HG03159 (cell line): Measurements from ENCODE around the gene FANCG.

ENCODE experiments used
- ATAC-seq: cut with Tn5 transposase; IDR thresholded peaks from one replicate; pipeline ENCODE4 v1.9.1; 2021; ENCODE audit warnings: mild to moderate bottlenecking, moderate library complexity; ENCODE audit not compliant: unreplicated experiment

Gene FANCG

GRCh38 chr9:35104586-35104985 lies 24.8 kb upstream of the FANCG start:
- ATAC-seq = no peak

GRCh38 chr9:35103660-35104191 lies 24.0 kb upstream of the FANCG start:
- ATAC-seq = no peak

- peak; percentile 92 for ATAC-seq
These were observed 23.3 kb upstream of the FANCG start, which contains the start of gene STOML2 for GRCh38 chr9:35102769-35103659. Gene STOML2 (minus strand): TSS chr9:35103131. CDS start chr9:35103094, 37 bp downstream.

GRCh38 chr9:35102465-35102768 lies 22.7 kb upstream of the FANCG start:
- ATAC-seq = peak; percentile 19

- no peak for ATAC-seq
These were observed 17.8 kb upstream of the FANCG start for GRCh38 chr9:35097573-35097972.

GRCh38 chr9:35096035-35096849 lies 16.5 kb upstream of the FANCG start, which contains the start of gene PIGO:
Gene PIGO (minus strand): TSS chr9:35096591. CDS start chr9:35095565, 1,026 bp downstream.
- peak; percentile 80 for ATAC-seq

- ATAC-seq = no peak
These were observed 11.8 kb upstream of the FANCG start for GRCh38 chr9:35091536-35091935.

GRCh38 chr9:35089434-35089833 lies 9.7 kb upstream of the FANCG start:
- no peak for ATAC-seq

GRCh38 chr9:35085078-35085477 lies 5.3 kb upstream of the FANCG start:
- no peak for ATAC-seq

GRCh38 chr9:35079041-35079425 lies 709 bp downstream of the FANCG start:
- ATAC-seq = no peak

- ATAC-seq = no peak
These were observed 1.7 kb downstream of the FANCG start for GRCh38 chr9:35078066-35078465.

GRCh38 chr9:35076848-35077247 lies 2.9 kb downstream of the FANCG start:
- ATAC-seq = no peak

GRCh38 chr9:35075358-35075757 lies 4.4 kb downstream of the FANCG start:
- no peak for ATAC-seq

GRCh38 chr9:35074791-35075190 lies 5.0 kb downstream of the FANCG start:
- ATAC-seq = no peak

- no peak for ATAC-seq
These were observed 5.6 kb downstream of the FANCG start for GRCh38 chr9:35074141-35074540.

- no peak for ATAC-seq
These were observed 6.5 kb downstream of the FANCG start for GRCh38 chr9:35073279-35073612.

- peak; percentile 86 for ATAC-seq
These were observed 7.1 kb downstream of the FANCG start, which contains the start of gene VCP for GRCh38 chr9:35072461-35073278. Gene VCP (minus strand): TSS chr9:35072625. CDS start chr9:35072353, 272 bp downstream.

GRCh38 chr9:35071814-35072460 lies 7.8 kb downstream of the FANCG start:
- peak; percentile 52 for ATAC-seq

- ATAC-seq = no peak
These were observed 8.6 kb downstream of the FANCG start for GRCh38 chr9:35070823-35071813.
